GM18907 (cell line): ENCODE data around the gene RPL18A.

Source experiments
- ATAC-seq: cut with Tn5 transposase; IDR thresholded peaks from one replicate; pipeline ENCODE4 v1.9.1; 2021; ENCODE audit warnings: mild to moderate bottlenecking, moderate library complexity; ENCODE audit not compliant: unreplicated experiment

The RPL18A gene

GRCh38 chr19:17908244-17908643 lies 48.5 kb downstream of the RPL18A start:
- no peak for ATAC-seq

- ATAC-seq: no peak
Observed at GRCh38 chr19:17909003-17909732, 49.5 kb downstream of the RPL18A start.

DNA sequence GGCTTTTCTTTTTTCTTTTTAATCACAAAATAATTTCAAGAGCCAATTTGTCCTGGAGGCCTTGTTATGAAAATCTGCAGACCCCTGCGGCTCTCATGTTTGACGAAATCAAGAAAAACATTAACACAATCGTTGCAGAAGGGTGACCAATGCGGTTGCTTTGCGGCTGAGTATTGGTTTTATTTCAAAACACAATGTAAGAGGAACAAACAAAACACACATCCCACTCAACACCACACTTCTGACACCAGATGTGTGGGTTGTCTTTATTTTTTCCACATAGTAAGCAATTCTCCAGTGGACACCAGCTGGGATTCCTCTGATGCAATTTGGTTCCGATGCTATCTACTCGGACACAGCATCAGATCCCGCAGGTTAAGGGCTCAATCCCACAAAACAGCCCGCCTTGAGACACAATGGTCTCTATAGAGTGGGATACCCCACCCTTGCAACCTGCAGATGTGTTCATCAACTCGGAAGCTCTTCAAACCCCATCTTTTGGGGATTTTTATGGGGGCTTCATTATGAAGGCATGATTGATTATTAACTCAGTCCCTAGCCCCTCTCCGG lies 51.2 kb downstream of the RPL18A start:
- ATAC-seq: no peak
